GM18498 (cell line): ENCODE measurements around the gene OBSCN.

Source experiments
- ATAC-seq: cut with Tn5 transposase; IDR thresholded peaks from one replicate; pipeline ENCODE4 v1.9.1; 2021; ENCODE audit warnings: mild to moderate bottlenecking, moderate library complexity; ENCODE audit not compliant: unreplicated experiment

Gene OBSCN

GRCh38 chr1:228275430-228276173 is 67.8 kb downstream of the OBSCN start:
- peak; percentile 88 for ATAC-seq

- ATAC-seq, result no peak
Measured at GRCh38 chr1:228276174-228276831, 68.5 kb downstream of the OBSCN start.

DNA sequence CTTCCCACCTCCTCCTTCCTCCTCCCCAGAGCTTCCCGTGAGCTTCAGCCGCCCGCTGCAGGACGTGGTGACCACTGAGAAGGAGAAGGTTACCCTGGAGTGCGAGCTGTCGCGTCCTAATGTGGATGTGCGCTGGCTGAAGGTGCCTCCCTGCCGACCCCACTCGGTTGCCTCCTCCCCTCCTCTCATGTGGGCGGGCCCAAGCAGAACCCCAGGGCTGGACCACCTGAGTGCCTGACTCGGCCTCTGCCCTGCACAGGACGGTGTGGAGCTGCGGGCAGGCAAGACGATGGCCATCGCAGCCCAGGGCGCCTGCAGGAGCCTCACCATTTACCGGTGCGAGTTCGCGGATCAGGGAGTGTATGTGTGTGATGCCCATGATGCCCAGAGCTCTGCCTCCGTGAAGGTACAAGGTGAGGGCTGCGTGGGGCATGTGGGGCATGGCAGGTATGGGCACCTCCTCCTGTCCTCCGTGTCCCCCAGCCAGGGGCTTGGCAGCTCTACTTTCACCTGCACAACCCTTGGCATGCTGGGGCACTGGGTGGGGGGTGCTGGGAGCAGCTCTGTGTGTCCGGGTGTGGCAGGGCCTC is 69.2 kb downstream of the OBSCN start:
- no peak for ATAC-seq

DNA sequence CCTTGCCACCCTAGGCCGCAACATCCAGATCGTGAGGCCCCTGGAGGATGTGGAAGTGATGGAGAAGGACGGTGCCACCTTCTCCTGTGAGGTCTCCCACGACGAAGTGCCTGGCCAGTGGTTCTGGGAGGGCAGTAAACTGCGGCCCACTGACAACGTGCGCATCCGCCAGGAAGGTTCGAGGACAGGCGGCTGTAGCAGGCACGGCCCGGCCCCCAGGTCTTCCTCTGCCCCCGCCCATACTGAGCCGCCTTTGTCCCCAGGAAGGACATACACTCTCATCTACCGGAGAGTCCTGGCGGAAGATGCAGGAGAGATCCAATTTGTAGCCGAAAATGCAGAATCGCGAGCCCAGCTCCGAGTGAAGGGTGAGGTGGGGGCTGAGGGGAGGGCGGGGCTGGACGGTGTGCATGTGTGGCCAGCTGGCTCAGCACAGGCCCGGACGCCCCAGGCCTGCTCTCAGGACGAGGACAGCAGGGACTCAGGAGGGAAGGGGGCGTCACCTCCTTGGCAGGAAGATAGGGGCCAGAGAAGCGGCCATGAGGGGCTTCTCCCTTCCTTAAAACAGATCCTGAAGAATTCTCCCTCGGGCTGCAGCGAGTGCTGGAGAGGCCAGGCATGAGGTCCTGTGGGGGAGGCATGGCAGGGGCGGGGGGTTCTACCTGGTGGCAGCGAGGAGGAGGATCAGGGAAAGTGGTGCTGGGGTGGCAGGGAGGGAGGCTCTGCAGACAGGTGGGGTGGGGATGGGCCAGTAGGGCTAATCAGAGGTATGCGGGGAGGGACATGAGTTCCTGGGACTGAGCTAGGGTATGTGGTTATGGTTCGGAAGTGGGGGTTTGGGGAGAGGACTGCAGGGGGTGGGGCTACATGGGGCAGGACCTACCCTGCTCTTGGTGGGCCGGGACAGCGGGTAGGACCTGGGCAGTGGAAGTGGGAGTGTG is 69.9 kb downstream of the OBSCN start:
- ATAC-seq, result no peak

GRCh38 chr1:228278432-228278941 is 70.6 kb downstream of the OBSCN start:
- ATAC-seq, result no peak

- ATAC-seq, result no peak
Measured at GRCh38 chr1:228279011-228279721, 71.3 kb downstream of the OBSCN start.

GRCh38 chr1:228279722-228280105 is 71.9 kb downstream of the OBSCN start:
- no peak for ATAC-seq

GRCh38 chr1:228280106-228280901 is 72.5 kb downstream of the OBSCN start:
- no peak for ATAC-seq

DNA sequence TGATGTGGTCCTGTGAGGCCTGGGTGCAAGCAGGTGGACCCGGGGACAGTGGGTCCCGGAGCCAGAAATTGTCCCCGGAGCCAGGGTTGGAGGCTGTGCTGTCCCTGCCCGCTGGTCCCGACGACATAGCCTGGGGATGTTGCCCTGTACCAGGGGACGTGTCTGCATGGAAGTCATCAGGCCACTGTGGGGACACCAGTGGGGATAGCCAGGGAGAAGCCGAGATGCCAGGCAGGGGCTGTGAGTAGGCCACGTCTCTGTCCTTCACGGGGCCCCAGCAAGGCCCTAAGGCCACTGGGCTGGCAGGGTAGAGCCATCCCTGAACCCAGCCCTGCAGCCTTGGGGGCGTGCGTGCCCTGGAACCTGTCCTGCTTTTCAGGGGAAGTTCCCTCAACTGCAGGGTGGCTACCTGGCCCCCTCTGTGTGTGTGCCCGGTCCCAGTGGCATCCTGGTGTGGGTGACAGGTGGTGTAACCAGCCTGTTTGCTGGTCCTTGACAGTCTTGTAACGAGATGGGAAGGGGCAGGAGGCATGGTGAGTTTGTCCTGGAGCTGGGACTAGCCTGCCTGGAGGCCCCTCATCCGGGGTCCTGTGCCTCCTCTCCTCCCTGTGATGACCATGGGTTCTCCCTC is 73.2 kb downstream of the OBSCN start:
- no peak for ATAC-seq

DNA sequence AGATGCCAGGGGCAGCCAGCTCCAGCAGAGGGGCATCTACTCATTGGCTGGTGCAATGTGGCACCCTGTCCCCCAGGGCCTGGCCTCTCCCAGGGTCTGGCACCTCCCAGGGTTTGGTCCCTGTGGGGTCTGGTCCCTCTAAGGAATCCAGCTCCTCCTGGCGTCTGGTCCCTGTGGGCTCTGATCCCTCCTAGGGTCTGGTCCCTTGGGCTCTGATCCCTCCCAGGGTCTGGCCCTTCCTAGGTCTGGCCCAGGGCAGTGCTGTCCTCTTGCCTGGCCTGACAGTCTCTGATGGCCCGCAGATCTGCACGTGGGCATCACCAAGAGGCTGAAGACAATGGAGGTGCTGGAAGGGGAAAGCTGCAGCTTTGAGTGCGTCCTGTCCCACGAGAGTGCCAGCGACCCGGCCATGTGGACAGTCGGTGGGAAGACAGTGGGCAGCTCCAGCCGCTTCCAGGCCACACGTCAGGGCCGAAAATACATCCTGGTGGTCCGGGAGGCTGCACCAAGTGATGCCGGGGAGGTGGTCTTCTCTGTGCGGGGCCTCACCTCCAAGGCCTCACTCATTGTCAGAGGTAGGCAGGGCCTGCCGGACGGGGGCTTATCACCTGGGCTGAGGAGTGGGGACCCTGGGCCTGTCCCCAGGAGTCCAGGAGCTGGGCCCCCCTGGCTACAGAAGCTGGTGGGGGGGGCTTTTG is 73.9 kb downstream of the OBSCN start:
- ATAC-seq, result no peak

GRCh38 chr1:228282329-228283042 is 74.6 kb downstream of the OBSCN start:
- ATAC-seq, result no peak

DNA sequence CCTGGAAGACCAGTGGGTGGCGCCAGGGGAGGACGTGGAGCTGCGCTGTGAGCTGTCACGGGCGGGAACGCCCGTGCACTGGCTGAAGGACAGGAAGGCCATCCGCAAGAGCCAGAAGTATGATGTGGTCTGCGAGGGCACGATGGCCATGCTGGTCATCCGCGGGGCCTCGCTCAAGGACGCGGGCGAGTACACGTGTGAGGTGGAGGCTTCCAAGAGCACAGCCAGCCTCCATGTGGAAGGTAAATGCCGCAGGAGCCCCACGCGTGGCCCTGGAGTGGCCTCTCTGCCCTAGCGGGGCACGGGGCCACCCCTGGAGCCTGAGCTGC is 75.2 kb downstream of the OBSCN start:
- ATAC-seq, result no peak

GRCh38 chr1:228283476-228284147 is 75.8 kb downstream of the OBSCN start:
- no peak for ATAC-seq

- ATAC-seq, result no peak
Measured at GRCh38 chr1:228284148-228284495, 76.3 kb downstream of the OBSCN start.

DNA sequence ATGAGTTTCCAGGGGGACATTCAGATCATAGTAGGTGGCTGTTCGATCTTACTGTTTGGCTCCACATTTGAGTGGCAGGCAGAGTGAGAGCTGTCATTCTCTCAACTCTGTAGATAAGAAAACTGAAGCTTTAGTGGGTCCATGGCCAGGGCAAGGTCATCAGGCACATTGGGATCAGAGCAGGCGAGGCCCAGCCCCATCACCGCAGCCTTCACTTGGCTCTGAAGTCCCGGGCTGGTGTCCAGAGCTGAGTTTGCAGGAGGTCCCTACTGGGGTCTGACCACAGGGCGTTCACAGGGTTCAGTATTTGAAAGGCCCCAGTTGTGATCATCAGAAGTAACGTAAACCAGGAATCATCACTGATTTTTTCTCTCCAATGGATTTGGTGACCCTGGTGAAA is 76.7 kb downstream of the OBSCN start:
- ATAC-seq, result no peak

GRCh38 chr1:228285661-228286504 is 78.0 kb downstream of the OBSCN start:
- no peak for ATAC-seq
